Stimulated activated CD8-positive, alpha-beta memory T cell treated with anti-CD3 and anti-CD28 coated beads, Interleukin-7, amount 100 ng/mL, for 1 hour (primary cell): ENCODE measurements around the gene SMLR1.

ENCODE experiments used
- DNase-seq, 2 donors: peaks; one replicate each; pipeline ENCODE4 v3.0.0-alpha.2; 2020; ENCODE audit warnings: low read depth in 2 of 2

Gene SMLR1

GRCh38 chr6:130852844-130853554 is 25.8 kb downstream of the SMLR1 start:
- DNase-seq, result no peak

GRCh38 chr6:130853555-130854183 is 26.5 kb downstream of the SMLR1 start:
- no peak for DNase-seq

- DNase-seq, result no peak
Measured at GRCh38 chr6:130858054-130858453, 30.8 kb downstream of the SMLR1 start.

- no peak for DNase-seq
Measured at GRCh38 chr6:130858498-130859160, 31.4 kb downstream of the SMLR1 start.

GRCh38 chr6:130859161-130859867 is 32.1 kb downstream of the SMLR1 start:
- DNase-seq, result no peak

GRCh38 chr6:130862370-130862769 is 35.2 kb downstream of the SMLR1 start:
- DNase-seq, result no peak

- DNase-seq, result no peak
Measured at GRCh38 chr6:130863415-130864230, 36.4 kb downstream of the SMLR1 start.

GRCh38 chr6:130864344-130864743 is 37.1 kb downstream of the SMLR1 start:
- DNase-seq, result no peak

GRCh38 chr6:130865793-130866192 is 38.6 kb downstream of the SMLR1 start:
- DNase-seq, result no peak

GRCh38 chr6:130869681-130870080 is 42.5 kb downstream of the SMLR1 start:
- DNase-seq, result no peak

- no peak for DNase-seq
Measured at GRCh38 chr6:130870179-130870880, 43.1 kb downstream of the SMLR1 start.

- DNase-seq, result peak; percentile 47 to 55
Measured at GRCh38 chr6:130872250-130873095, 45.3 kb downstream of the SMLR1 start.

GRCh38 chr6:130873746-130874145 is 46.5 kb downstream of the SMLR1 start:
- no peak for DNase-seq

GRCh38 chr6:130879826-130880225 is 52.6 kb downstream of the SMLR1 start:
- no peak for DNase-seq

- no peak for DNase-seq
Measured at GRCh38 chr6:130882370-130882769, 55.2 kb downstream of the SMLR1 start.

- DNase-seq, result peak; percentile 39 to 45
Measured at GRCh38 chr6:130885392-130886192, 58.4 kb downstream of the SMLR1 start.
